ENCODE results near the gene PAK6.

PAK6 gene

GRCh38 chr15:40296561-40297230, 57.8 kb downstream of the PAK6 start:
- Histone ChIP-seq H3K27ac (replicated peaks) (no peak overlapping the region), H3K27me3 (ENCODE audit: insufficient read depth, poor library complexity, severe bottlenecking) (no peaks in the 10 kb centered on the region), H3K4me3 (replicated peaks; ENCODE audit: insufficient read depth, low read length) (no peak overlapping the region)
- no peak for TF ChIP-seq CTCF (IDR thresholded peaks at IDR 0.05; ENCODE audit: insufficient read depth, low read length)
- TF ChIP-seq GABPA (IDR thresholded peaks at IDR 0.05; ENCODE audit: low read depth), result no peak
- TF ChIP-seq SPI1 (IDR thresholded peaks at IDR 0.05; ENCODE audit: borderline replicate concordance, low read depth), result no peak
- no peak for TF ChIP-seq REST (IDR thresholded peaks at IDR 0.05; ENCODE audit: insufficient replicate concordance, low read depth)
- DNase-seq (ENCODE audit: low read depth in 1 of 2, low spot score in 1 of 2), result no peak

- no peak for TF ChIP-seq CTCF (IDR thresholded peaks at IDR 0.05; ENCODE audit: insufficient read depth, low read length)
- no peak for TF ChIP-seq SPI1 (IDR thresholded peaks at IDR 0.05; ENCODE audit: borderline replicate concordance, low read depth)
- no peak for TF ChIP-seq REST (IDR thresholded peaks at IDR 0.05; ENCODE audit: insufficient replicate concordance, low read depth)
- no peak; the same call in 1 of the 2 replicates for TF ChIP-seq POLR2AphosphoS5 (IDR thresholded peaks at IDR 0.05; ENCODE audit: low read depth)
- TF ChIP-seq GABPA (IDR thresholded peaks at IDR 0.05; ENCODE audit: low read depth), result no peak
- no peaks in the 10 kb centered on the region for H3K27me3 ChIP-seq (ENCODE audit: insufficient read depth, poor library complexity, severe bottlenecking)
- H3K4me3 ChIP-seq (replicated peaks; ENCODE audit: insufficient read depth, low read length), result no peak overlapping the region
- DNase-seq (ENCODE audit: low read depth in 1 of 2, low spot score in 1 of 2), result no peak
- H3K27ac ChIP-seq (replicated peaks), result no peak overlapping the region
Measured at GRCh38 chr15:40297356-40297755, 58.5 kb downstream of the PAK6 start.

- H3K4me3 ChIP-seq (replicated peaks; ENCODE audit: insufficient read depth, low read length), result no peak overlapping the region
- TF ChIP-seq CTCF (IDR thresholded peaks at IDR 0.05; ENCODE audit: insufficient read depth, low read length), result no peak
- no peak for TF ChIP-seq SPI1 (IDR thresholded peaks at IDR 0.05; ENCODE audit: borderline replicate concordance, low read depth)
- H3K27me3 ChIP-seq (ENCODE audit: insufficient read depth, poor library complexity, severe bottlenecking), result no peaks in the 10 kb centered on the region
- no peak overlapping the region for H3K27ac ChIP-seq (replicated peaks)
- DNase-seq (ENCODE audit: low read depth in 1 of 2, low spot score in 1 of 2), result no peak
Measured at GRCh38 chr15:40298216-40298935, 59.5 kb downstream of the PAK6 start.

Measured in HL-60 (cell line).